ENCODE measurements around the gene SLC39A11.

Gene SLC39A11

DNA sequence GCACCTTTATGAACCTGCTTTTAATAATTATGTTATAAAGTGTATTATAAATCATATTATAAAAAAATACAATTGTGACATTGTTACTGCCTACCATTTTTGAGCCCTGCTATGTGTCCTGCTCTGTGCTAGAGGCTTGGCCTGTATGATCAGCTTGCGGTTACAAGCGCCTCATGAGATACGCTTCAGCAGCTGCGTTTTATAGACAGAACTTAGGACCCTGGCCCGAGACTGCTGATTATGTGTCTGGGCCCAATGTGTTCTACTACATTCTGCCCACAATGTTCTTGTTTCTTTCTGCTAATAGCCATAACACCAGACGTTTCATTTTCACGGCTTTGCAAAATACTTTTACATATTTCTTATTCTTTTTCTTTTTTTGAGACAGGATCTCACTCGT lies 395.8 kb downstream of the SLC39A11 start:
- Mint-ChIP-seq H3K9me3 (peaks cover 4% of the 10 kb centered on the region), H3K4me1 (no peaks in the 10 kb centered on the region), H3K27ac (no peak overlapping the region), H3K36me3 (peaks cover 38% of the 10 kb centered on the region), H3K27me3 (no peaks in the 10 kb centered on the region), H3K4me3 (no peak overlapping the region)
- no peak for ATAC-seq

DNA sequence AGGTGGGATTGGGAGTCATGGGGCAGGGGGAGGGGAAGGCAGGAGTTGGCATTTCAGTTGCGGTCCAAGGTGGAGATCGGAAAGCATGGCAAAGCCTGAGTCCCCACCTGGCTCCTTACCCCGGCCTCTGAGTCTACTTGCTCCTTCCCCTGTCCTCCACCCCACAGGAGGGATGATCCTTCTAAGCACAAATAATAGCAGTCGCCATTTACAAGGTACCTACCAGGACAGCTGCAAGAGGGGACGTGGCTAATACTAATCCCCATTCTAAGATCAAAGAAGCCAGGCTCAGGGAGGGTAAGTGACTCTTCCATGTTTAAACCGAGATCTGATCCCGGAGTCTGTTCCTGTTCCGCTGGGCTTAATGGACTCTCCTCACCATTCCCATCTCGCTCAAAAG lies 396.3 kb downstream of the SLC39A11 start:
- Mint-ChIP-seq H3K9me3 (peaks cover 4% of the 10 kb centered on the region), H3K27ac (no peak overlapping the region), H3K4me1 (no peaks in the 10 kb centered on the region), H3K27me3 (no peaks in the 10 kb centered on the region), H3K4me3 (no peak overlapping the region), H3K36me3 (peaks cover 36% of the 10 kb centered on the region)
- no peak for ATAC-seq

DNA sequence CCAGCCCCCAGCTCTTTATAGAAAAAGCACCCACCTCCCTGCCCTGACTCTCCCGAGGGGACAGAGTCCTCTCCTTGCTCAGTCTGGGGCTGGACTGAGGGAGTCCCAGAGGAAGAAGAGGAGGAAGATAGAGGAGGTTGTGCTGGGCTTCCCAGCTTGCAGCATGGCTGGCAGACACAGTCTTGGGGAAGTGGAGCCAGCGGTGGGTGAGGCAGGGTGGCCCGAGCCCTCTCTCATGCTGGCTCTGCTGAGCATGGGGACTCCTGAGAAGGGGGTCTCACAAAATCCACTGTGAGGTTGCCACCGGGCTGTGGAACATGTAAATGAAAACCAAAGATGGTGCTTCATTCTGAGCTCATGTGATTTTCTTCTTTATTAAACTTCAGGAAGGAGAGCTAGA lies 398.5 kb downstream of the SLC39A11 start:
- no peak for ATAC-seq
- H3K27me3 Mint-ChIP-seq = no peaks in the 10 kb centered on the region
- peaks cover 7% of the 10 kb centered on the region for H3K4me1 Mint-ChIP-seq
- no peaks in the 10 kb centered on the region for H3K9me3 Mint-ChIP-seq
- no peak overlapping the region for H3K4me3 Mint-ChIP-seq
- H3K27ac Mint-ChIP-seq = no peak overlapping the region
- H3K36me3 Mint-ChIP-seq = peaks cover 24% of the 10 kb centered on the region

DNA sequence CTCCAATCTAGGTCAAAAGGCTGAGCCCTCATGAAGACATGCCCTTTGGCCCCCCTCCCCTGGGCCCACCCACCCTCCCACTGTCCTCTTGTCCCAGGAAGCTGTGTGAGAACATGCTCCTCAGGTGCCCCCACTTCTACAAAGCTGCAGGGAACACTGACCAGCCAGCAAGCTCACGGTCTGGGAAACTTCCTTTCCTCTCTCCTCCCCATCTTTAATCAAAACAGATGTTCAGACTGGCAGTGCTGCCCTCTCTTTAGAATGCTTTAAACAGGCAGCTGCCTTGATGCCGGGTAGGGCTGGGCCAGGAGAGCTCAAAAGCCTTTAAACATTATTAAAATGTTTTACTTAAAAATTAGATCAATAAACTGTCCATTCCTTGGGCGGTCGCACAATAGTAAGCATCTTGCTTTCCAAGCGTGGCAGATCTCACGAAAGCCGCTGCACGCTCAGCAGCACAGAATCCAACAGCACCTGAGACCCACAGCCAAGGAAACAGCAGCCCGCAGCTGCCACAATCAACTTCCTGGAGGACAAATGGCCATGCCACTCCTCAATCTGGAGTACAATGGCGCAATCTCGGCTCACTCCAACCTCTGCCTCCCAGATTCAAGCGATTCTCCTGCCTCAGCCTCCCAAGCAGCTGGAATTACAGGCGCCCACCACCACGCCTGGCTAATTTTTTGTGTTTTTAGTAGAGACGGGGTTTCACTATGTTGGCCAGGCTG lies 399.2 kb downstream of the SLC39A11 start:
- Mint-ChIP-seq H3K36me3 (peaks cover 24% of the 10 kb centered on the region), H3K9me3 (no peaks in the 10 kb centered on the region), H3K4me3 (no peak overlapping the region), H3K4me1 (peaks cover 7% of the 10 kb centered on the region), H3K27me3 (no peaks in the 10 kb centered on the region), H3K27ac (no peak overlapping the region)
- ATAC-seq = no peak

DNA sequence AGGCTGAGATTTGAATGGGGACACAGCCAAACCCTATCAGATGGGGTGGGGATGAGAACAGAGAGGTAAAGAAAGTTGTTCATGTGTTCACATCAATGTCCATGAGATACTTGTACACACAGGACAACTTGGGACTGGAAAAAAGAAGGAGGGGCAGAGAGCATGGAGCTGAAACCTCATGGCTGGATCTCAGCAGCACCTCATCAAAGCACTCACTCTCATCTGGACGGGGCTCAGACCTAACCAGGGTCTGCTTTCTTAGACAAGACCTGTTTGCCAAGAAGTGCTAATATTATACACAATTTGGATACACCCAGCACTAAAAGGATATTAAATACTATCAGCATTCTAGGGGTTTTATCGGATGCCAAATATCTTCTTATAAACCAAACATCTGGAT lies 399.8 kb downstream of the SLC39A11 start:
- no peak for ATAC-seq
- no peak overlapping the region for H3K4me3 Mint-ChIP-seq

DNA sequence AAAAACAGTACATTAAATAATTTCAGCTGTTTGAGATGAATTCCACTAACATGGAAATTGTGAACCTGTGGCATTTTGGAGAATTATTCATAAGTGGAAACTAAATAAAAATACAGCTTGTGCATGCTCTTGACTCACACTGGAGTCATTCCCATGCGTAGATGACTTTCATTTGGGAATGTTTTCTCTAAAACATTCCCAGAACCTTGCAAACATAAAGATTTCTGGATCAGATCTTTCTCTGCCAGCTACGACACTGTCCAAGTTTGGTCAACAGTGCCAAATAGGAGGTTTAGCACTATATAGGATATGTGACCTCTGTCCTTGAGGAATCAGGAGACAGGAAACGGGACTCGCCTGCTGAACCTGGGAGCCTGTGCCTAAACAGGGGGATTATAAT lies 400.9 kb downstream of the SLC39A11 start:
- Mint-ChIP-seq H3K27ac (no peak overlapping the region), H3K27me3 (no peaks in the 10 kb centered on the region), H3K4me3 (no peak overlapping the region), H3K4me1 (peaks cover 7% of the 10 kb centered on the region), H3K9me3 (no peaks in the 10 kb centered on the region), H3K36me3 (peaks cover 19% of the 10 kb centered on the region)
- ATAC-seq = no peak

More for the DNA sequence above, 399.8 kb downstream of the SLC39A11 start:
- peaks cover 7% of the 10 kb centered on the region for H3K4me1 Mint-ChIP-seq
- no peaks in the 10 kb centered on the region for H3K9me3 Mint-ChIP-seq
- no peak overlapping the region for H3K27ac Mint-ChIP-seq
- peaks cover 24% of the 10 kb centered on the region for H3K36me3 Mint-ChIP-seq
- no peaks in the 10 kb centered on the region for H3K27me3 Mint-ChIP-seq

DNA sequence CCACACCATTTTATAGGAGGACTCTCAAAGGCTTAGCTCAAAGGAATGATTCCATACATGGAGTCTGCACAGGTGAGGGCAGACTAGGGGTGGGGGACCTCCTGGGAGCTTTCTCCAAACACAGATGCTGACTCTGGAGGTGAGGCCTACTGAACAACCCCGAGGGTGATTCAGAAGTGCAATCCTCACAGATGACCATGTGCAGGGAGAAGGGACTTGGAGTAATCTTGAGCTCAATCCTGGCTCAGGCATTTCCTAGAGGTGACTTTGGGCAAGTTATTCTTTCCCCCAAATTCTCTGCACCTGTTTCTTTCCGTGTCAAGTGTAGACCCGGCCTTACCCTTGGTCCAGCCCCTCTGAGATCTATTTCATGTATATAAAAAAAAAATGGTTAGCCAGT lies 401.5 kb downstream of the SLC39A11 start:
- Mint-ChIP-seq H3K4me3 (no peak overlapping the region), H3K27me3 (no peaks in the 10 kb centered on the region), H3K36me3 (peaks cover 18% of the 10 kb centered on the region), H3K4me1 (peaks cover 7% of the 10 kb centered on the region), H3K9me3 (no peaks in the 10 kb centered on the region), H3K27ac (no peak overlapping the region)
- ATAC-seq = no peak

DNA sequence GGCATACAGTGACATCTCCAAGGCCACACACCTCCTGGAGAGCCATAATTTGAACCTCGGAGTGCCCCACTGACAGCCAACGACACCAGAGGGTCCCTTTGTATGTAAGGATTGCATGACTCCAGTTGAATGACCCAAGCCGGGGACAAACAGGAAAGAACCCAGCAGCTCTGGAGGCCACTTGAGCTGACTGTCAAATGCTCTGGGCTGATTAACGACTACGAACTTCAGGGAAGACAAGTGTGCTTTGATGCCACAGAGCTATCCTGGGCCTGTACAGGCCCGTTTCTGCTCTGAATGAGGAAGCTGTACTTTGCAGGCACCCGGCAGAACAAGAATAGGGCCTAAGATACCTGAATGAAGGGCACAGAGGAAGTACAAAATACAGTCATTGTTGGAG lies 404.6 kb downstream of the SLC39A11 start:
- ATAC-seq = no peak
- peaks cover 7% of the 10 kb centered on the region for H3K4me1 Mint-ChIP-seq
- H3K9me3 Mint-ChIP-seq = no peaks in the 10 kb centered on the region
- H3K27ac Mint-ChIP-seq = no peak overlapping the region
- peaks cover 9% of the 10 kb centered on the region for H3K36me3 Mint-ChIP-seq
- no peak overlapping the region for H3K4me3 Mint-ChIP-seq
- no peaks in the 10 kb centered on the region for H3K27me3 Mint-ChIP-seq

DNA sequence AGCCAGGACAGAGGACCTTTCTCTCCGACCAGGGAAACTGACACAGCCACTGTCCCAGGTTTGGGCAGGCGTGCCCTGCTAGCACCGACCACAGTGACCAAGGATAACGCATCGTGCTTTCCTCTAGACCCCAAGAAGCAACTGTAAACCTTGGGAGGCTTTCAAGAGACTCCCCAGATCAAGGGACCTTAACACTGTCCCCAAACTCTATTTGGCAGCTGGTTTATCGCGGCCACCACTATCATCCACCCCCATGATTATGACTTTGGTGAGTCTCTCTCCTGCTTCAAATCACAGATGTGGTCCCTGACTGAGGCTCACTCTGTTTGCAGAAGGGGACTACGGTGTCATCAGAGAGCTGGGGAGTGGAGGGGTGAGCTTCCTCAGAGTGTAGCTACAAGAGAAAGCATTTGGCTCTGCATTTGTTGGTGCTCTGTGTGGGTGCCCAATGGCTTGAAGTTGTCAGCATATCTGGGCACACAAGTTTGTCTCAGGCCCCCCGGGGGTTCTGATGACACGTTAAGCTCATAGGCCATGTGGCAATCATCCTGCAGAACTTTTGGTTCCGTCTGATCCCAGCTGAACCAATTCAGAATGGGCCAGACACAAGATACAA lies 408.0 kb downstream of the SLC39A11 start:
- no peak for ATAC-seq
- H3K27me3 Mint-ChIP-seq = no peaks in the 10 kb centered on the region
- no peak overlapping the region for H3K4me3 Mint-ChIP-seq
- H3K4me1 Mint-ChIP-seq = no peaks in the 10 kb centered on the region
- H3K27ac Mint-ChIP-seq = no peak overlapping the region
- peaks cover 3% of the 10 kb centered on the region for H3K9me3 Mint-ChIP-seq
- H3K36me3 Mint-ChIP-seq = peaks cover 21% of the 10 kb centered on the region

DNA sequence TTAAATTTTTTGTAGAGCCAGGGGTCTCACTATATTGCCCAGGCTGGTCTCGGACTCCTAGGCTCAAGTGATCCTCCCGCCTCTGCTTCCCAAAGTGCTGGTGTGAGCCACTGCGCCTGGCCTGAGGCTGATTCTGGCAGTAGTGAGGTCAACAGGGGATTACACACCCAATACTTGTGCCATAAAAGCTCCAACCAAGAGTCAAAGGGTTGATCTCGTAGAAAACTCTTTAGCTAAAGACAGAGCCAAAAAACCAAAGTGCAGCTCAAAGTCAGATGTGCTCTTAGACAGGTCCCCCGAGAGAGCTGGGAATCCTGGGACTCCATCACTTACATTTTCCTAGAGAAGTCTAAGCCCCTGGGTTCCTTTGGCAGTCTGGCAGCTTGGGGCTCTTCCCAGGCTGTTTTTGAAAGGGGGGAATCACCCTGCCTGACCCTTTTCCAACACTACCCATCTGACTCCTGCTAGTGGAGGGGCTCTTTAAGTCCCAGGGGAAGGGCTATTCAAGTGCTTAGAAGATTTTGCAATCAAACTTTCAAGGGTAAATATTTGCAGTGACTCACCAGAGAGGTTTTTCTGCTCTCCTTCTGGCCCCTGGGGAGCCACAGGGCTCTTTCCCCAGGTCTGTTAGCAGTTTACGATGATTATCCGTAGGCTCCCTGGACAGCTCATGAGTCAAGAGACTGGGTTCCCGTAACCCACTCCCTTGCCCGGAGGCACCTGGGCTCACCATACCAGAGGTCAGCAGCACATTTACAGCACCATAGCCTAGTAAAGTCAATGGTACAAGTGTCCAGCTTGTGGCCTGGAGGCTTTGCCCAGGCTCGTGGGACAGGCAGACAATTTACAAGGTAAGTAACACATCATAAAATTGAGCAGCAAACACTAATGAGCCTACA lies 408.7 kb downstream of the SLC39A11 start:
- no peak for ATAC-seq
- Mint-ChIP-seq H3K27ac (no peak overlapping the region), H3K4me3 (no peak overlapping the region), H3K9me3 (peaks cover 6% of the 10 kb centered on the region), H3K27me3 (no peaks in the 10 kb centered on the region), H3K4me1 (no peaks in the 10 kb centered on the region), H3K36me3 (peaks cover 29% of the 10 kb centered on the region)

DNA sequence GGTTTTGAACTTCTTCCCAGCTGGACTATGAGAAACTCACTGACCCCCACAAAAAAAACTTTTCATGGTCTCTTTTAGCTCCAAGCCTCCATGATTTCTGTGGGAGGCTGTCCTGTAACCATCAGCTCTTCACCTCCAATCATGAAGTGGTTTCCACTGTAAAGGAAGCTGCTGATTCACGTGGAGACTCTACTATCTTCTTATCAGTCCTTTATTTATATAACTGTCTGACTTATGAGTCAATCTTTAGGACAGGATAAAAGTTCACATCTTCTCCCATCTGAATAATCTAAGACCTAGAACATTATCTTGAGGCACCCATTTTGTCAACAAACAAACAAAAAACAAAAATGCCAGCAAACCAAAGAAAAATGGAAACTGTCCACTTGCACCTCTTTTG lies 409.9 kb downstream of the SLC39A11 start:
- peaks cover 8% of the 10 kb centered on the region for H3K9me3 Mint-ChIP-seq
- ATAC-seq = no peak
- H3K27me3 Mint-ChIP-seq = no peaks in the 10 kb centered on the region
- no peak overlapping the region for H3K27ac Mint-ChIP-seq
- no peak overlapping the region for H3K4me3 Mint-ChIP-seq
- peaks cover 40% of the 10 kb centered on the region for H3K36me3 Mint-ChIP-seq
- H3K4me1 Mint-ChIP-seq = no peaks in the 10 kb centered on the region

DNA sequence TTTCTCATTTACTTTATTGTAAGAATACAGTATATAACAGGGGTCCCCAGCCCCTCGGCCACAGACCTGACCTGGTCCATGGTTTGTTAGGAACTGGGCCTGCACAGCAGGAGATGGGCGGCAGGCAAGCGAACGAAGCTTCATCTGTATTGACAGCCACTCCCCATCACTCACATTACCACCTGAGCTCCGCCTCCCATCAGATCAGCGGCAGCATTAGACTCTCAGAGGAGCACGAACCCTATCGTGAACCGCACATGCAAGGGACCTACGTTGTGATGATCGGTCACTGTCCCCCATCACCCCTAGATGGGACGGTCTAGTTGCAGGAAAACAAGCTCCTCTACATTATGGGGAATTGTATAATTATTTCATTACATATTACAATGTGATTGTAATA lies 410.6 kb downstream of the SLC39A11 start:
- H3K27ac Mint-ChIP-seq = no peak overlapping the region
- no peaks in the 10 kb centered on the region for H3K4me1 Mint-ChIP-seq
- H3K9me3 Mint-ChIP-seq = peaks cover 8% of the 10 kb centered on the region
- no peaks in the 10 kb centered on the region for H3K27me3 Mint-ChIP-seq
- no peak overlapping the region for H3K4me3 Mint-ChIP-seq
- peaks cover 47% of the 10 kb centered on the region for H3K36me3 Mint-ChIP-seq
- no peak for ATAC-seq

DNA sequence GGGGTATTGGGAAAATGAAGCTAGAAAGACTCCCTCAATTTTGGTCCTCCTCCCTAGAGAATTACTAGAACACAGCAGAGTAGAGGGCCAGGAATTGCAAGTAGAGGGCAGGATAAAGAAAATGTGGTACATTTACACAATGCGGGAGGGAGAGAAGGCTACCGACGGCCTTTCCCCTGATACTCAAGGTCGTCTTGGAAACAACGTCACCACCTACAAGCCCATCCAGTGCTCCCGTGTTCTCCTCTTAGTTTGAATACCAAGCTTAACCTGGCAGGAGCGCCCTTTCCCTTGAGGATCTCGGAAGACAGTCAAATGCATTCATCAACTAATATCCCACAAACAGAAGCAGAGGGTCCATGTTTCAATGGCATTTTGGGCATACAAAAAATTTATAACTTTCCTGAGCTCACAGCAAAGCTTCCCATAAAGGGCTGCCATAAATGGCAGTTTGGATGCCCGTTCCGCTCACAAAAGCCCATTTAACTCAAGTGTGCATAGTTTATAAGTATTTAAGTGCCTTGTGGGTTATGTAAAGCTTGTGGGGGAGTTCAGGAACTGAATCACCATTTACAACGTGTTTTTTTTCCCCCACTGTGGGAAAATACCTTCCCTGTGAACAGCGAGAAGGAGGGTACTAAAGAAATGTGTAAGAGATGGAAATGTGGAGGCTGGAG lies 414.6 kb downstream of the SLC39A11 start:
- no peaks in the 10 kb centered on the region for H3K4me1 Mint-ChIP-seq
- ATAC-seq = no peak
- no peaks in the 10 kb centered on the region for H3K27me3 Mint-ChIP-seq
- peaks cover 8% of the 10 kb centered on the region for H3K9me3 Mint-ChIP-seq
- H3K36me3 Mint-ChIP-seq = peaks cover 64% of the 10 kb centered on the region
- H3K27ac Mint-ChIP-seq = no peak overlapping the region
- H3K4me3 Mint-ChIP-seq = no peak overlapping the region

DNA sequence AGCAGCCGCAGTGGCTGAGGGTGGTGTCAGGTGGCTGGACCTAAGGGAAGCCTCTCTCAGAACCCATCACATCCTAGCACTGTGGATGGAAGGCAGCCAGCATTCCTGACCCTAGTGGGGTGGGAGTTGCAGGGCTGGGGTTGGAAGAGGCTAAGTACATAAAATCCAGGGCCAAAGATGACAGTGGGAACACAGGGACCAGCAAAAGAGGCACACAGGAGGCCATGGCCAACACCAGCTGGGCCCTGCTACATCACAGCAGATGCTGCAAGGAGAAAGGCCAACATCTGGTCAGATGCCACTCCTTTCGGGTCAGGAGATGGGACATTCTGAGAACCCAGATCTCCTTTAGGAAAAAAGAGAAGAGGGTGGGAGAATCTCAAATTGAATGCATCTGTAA lies 415.4 kb downstream of the SLC39A11 start:
- no peaks in the 10 kb centered on the region for H3K27me3 Mint-ChIP-seq
- peaks cover 8% of the 10 kb centered on the region for H3K9me3 Mint-ChIP-seq
- no peak overlapping the region for H3K27ac Mint-ChIP-seq
- peaks cover 64% of the 10 kb centered on the region for H3K36me3 Mint-ChIP-seq
- no peak overlapping the region for H3K4me3 Mint-ChIP-seq
- H3K4me1 Mint-ChIP-seq = no peaks in the 10 kb centered on the region
- no peak for ATAC-seq

DNA sequence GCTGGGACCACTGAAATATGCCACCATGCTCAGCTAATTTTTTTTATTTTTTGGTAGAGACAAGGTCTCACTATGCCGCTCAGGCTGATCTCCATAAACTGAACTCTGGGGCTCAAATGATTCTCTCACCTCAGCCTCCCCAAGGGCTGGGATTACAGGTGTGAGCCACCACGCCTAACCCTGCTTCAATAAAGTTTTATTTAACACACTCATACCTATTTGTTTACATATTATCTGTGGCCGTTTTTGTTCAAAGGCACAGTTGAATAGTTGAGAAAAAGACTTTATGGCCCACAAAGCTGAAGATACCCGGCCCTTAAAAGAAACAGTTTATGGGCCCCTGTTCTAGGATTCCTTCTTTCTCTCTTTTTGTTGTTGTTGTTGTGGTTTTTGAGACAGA lies 419.8 kb downstream of the SLC39A11 start:
- H3K27ac Mint-ChIP-seq = no peak overlapping the region
- H3K27me3 Mint-ChIP-seq = no peaks in the 10 kb centered on the region
- peaks cover 3% of the 10 kb centered on the region for H3K9me3 Mint-ChIP-seq
- H3K4me1 Mint-ChIP-seq = no peaks in the 10 kb centered on the region
- peaks cover 43% of the 10 kb centered on the region for H3K36me3 Mint-ChIP-seq
- no peak for ATAC-seq
- no peak overlapping the region for H3K4me3 Mint-ChIP-seq

Data from stimulated activated memory B cell treated with anti-CD40 and anti-IgM and Interleukin-4, amounts not matched to agents 10 μg/mL and 1 μg/mL and 100 μg/mL, for 72 hours (primary cell).